H9 (cell line): ENCODE measurements around the gene KRTAP12-2. TPM values are rescaled to one million over a fixed set of nuclear protein-coding genes. Genes with fewer than 3 reads are reported as not detected.

Source experiments
- DNase-seq: peaks from one replicate; pipeline ENCODE4 v3.0.0-alpha.2; 2017
- H2AFZ ChIP-seq: one replicate; pipeline ENCODE4 v1.6.1; 2013; ENCODE audit warnings: mild to moderate bottlenecking, low read length, control low read depth, moderate library complexity
- H2AK5ac ChIP-seq: 2 replicates; pipeline ENCODE4 v1.6.1; 2013; ENCODE audit warnings: low read length, control low read depth, mixed read lengths; ENCODE audit not compliant: insufficient read length
- H2BK120ac ChIP-seq: one replicate; pipeline ENCODE4 v1.6.1; 2013; ENCODE audit warnings: low read depth, mild to moderate bottlenecking, low read length, control low read depth, inconsistent platforms; ENCODE audit not compliant: poor library complexity, severe bottlenecking
- H2BK12ac ChIP-seq: 2 replicates; pipeline ENCODE4 v1.6.1; 2013; ENCODE audit warnings: low read length, control low read depth, mixed read lengths, low read depth; ENCODE audit not compliant: insufficient read length
- H2BK15ac ChIP-seq: 2 replicates; pipeline ENCODE4 v1.6.1; 2013; ENCODE audit warnings: low read depth, low read length, control low read depth
- H2BK20ac ChIP-seq: one replicate; pipeline ENCODE4 v1.6.1; 2013; ENCODE audit warnings: low read depth, mild to moderate bottlenecking, low read length, control low read depth, inconsistent platforms; ENCODE audit not compliant: poor library complexity, severe bottlenecking
- H2BK5ac ChIP-seq: 2 replicates; pipeline ENCODE4 v1.6.1; 2013; ENCODE audit warnings: low read length, control low read depth, mixed read lengths; ENCODE audit not compliant: insufficient read length
- H3K14ac ChIP-seq: 2 replicates; pipeline ENCODE4 v1.6.1; 2013; ENCODE audit warnings: low read length, control low read depth; ENCODE audit not compliant: insufficient read depth
- H3K18ac ChIP-seq: 2 replicates; pipeline ENCODE4 v1.6.1; 2013; ENCODE audit warnings: low read depth, mild to moderate bottlenecking, mixed read lengths, low read length, control low read depth; ENCODE audit not compliant: insufficient read length
- H3K23ac ChIP-seq: 2 replicates; pipeline ENCODE4 v1.6.1; 2013; ENCODE audit warnings: low read length, control low read depth, mixed read lengths, low read depth; ENCODE audit not compliant: insufficient read length
- H3K23me2 ChIP-seq: 2 replicates; pipeline ENCODE4 v1.6.1; 2013; ENCODE audit warnings: low read depth, mild to moderate bottlenecking, mixed read lengths, low read length, control low read depth; ENCODE audit not compliant: insufficient read length, poor library complexity, severe bottlenecking
- H3K27ac ChIP-seq: 2 replicates; pipeline ENCODE4 v1.5.1; 2013; ENCODE audit warnings: low read length, control low read depth, mixed read lengths, low read depth; ENCODE audit not compliant: insufficient read length
- H3K27me3 ChIP-seq: 2 replicates; pipeline ENCODE4 v1.6.1; 2013; ENCODE audit warnings: low read length, control low read depth, inconsistent platforms; ENCODE audit not compliant: insufficient read depth
- H3K4ac ChIP-seq: 2 replicates; pipeline ENCODE4 v1.6.1; 2013; ENCODE audit warnings: low read depth, mild to moderate bottlenecking, control low read depth, inconsistent platforms, low read length, moderate library complexity
- H3K4me1 ChIP-seq: 2 replicates; pipeline ENCODE4 v1.6.1; 2013; ENCODE audit warnings: low read length, control low read depth, inconsistent platforms; ENCODE audit not compliant: insufficient read depth
- H3K4me2 ChIP-seq: 2 replicates; pipeline ENCODE4 v1.6.1; 2013; ENCODE audit warnings: low read length, control low read depth, mixed read lengths; ENCODE audit not compliant: insufficient read length, insufficient read depth
- H3K56ac ChIP-seq: 2 replicates; pipeline ENCODE4 v1.6.1; 2013; ENCODE audit warnings: low read depth, mild to moderate bottlenecking, mixed read lengths, low read length, control low read depth; ENCODE audit not compliant: insufficient read length
- H3K79me1 ChIP-seq: 2 replicates; pipeline ENCODE4 v1.6.1; 2013; ENCODE audit warnings: low read depth, mild to moderate bottlenecking, moderate library complexity, low read length, control low read depth, inconsistent platforms; ENCODE audit not compliant: insufficient read depth, poor library complexity, severe bottlenecking
- H3K79me2 ChIP-seq: 2 replicates; pipeline ENCODE4 v1.6.1; 2013; ENCODE audit warnings: low read length, control low read depth, inconsistent platforms; ENCODE audit not compliant: insufficient read depth
- H3K9ac ChIP-seq: 2 replicates; pipeline ENCODE4 v1.6.1; 2013; ENCODE audit warnings: low read length, control low read depth, mixed read lengths; ENCODE audit not compliant: insufficient read length; ENCODE audit errors: extremely low read depth
- H3K9me3 ChIP-seq: one replicate; pipeline ENCODE4 v1.6.1; 2013; ENCODE audit warnings: low read depth, low read length, inconsistent platforms; ENCODE audit not compliant: control insufficient read depth
- H3T11ph ChIP-seq: one replicate; pipeline ENCODE4 v1.6.1; 2013; ENCODE audit warnings: mild to moderate bottlenecking, low read length, control low read depth, inconsistent platforms
- H4K20me1 ChIP-seq: one replicate; pipeline ENCODE4 v1.6.1; 2013; ENCODE audit not compliant: control insufficient read depth, insufficient read length, insufficient read depth
- H4K5ac ChIP-seq: 2 replicates; pipeline ENCODE4 v1.6.1; 2013; ENCODE audit warnings: low read depth, mild to moderate bottlenecking, mixed read lengths, low read length, control low read depth; ENCODE audit not compliant: insufficient read length
- H4K8ac ChIP-seq: replicated peaks from 2 replicates; pipeline ENCODE4 v1.6.1; 2013; ENCODE audit warnings: low read length, control low read depth, mixed read lengths, low read depth; ENCODE audit not compliant: insufficient read length
- H4K91ac ChIP-seq: 2 replicates; pipeline ENCODE4 v1.6.1; 2013; ENCODE audit warnings: low read depth, mild to moderate bottlenecking, moderate library complexity, mixed read lengths, low read length, control low read depth; ENCODE audit not compliant: insufficient read length
- H3K27ac Mint-ChIP-seq, 3 experiments: 2 replicates in 2 of 3; 3 replicates in 1 of 3; pipeline ENCODE4 v1.8.0; 2020 to 2021; ENCODE audit warnings: mixed read lengths in 3 of 3, mild to moderate bottlenecking in 1 of 3, moderate library complexity in 1 of 3
- H3K27me3 Mint-ChIP-seq: 2 replicates; pipeline ENCODE4 v1.8.0; 2021; ENCODE audit warnings: low read depth, mild to moderate bottlenecking, moderate library complexity, mixed read lengths
- H3K36me3 Mint-ChIP-seq, 3 experiments: 2 replicates in 2 of 3; 3 replicates in 1 of 3; pipeline ENCODE4 v1.8.0; 2020 to 2021; ENCODE audit warnings: low read depth in 3 of 3, mixed read lengths in 3 of 3; ENCODE audit not compliant: insufficient read depth in 1 of 3
- H3K4me1 Mint-ChIP-seq, 2 experiments: 2 replicates each; pipeline ENCODE4 v1.8.0; 2020; ENCODE audit warnings: mixed read lengths in 2 of 2
- H3K4me3 Mint-ChIP-seq, 2 experiments: 2 replicates in 1 of 2; 3 replicates in 1 of 2; pipeline ENCODE4 v1.8.0; 2020 to 2021; ENCODE audit warnings: mild to moderate bottlenecking in 2 of 2, mixed read lengths in 2 of 2, moderate library complexity in 1 of 2
- H3K9me3 Mint-ChIP-seq, 2 experiments: 2 replicates in 1 of 2; 3 replicates in 1 of 2; pipeline ENCODE4 v1.8.0; 2020; ENCODE audit warnings: mild to moderate bottlenecking in 2 of 2, mixed read lengths in 2 of 2, moderate library complexity in 1 of 2
- WGBS: extraction: QIAGEN DNeasy Blood & Tissue Kit; methylation state at CpG from one replicate; pipeline ENCODE4 v1.1.7; 2013; ENCODE audit warnings: missing lambda C conversion rate, low lambda C conversion rate, mixed read lengths; ENCODE audit not compliant: insufficient read length; ENCODE audit errors: extremely low coverage; 5-methylcytosine and 5-hydroxymethylcytosine counted together
- total RNA-seq: library from RNA; stranded (reverse); gene quantifications from 2 replicates; pipeline ENCODE4 v1.2.1, GENCODE V29; 2021
- TF ChIP-seq, protein P1 (sequence below): fragments of 200-600 bp; sonication (generic); conservative IDR thresholded peaks from 3 replicates; pipeline ENCODE4 v1.8.0; 2021; ENCODE audit warnings: antibody characterized with exemption, mild to moderate bottlenecking

The KRTAP12-2 gene
- total RNA-seq, 1 experiment from 2014 or later = not detected

DNA sequence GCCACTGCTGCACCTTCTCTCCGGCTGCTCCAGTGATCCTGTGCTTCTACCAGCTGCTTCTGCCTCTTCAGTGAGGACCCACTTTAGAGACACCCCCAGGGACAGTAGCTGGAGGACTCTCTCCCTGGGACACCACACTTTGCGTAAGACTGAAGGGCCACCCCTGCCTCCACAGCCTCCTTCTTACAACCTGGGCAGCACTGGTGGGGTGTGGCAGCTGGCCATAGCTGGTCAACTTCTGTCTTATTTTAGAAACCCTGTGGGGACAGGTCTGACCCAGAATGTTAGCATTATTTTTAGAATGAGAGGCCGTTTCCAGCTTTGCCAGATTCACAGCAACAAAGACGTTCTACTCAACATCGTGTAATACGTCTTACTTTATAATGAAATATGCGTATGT lies 41.0 kb downstream of the KRTAP12-2 start:
- no peak overlapping the region for H2BK20ac ChIP-seq
- peaks cover 8 to 25% (median 14%) of the 10 kb centered on the region in 3 experiments; a peak in 6 of 7 replicates for H3K36me3 Mint-ChIP-seq
- no peaks in the 10 kb centered on the region for H3K4me1 ChIP-seq
- no peak overlapping the region for H2AK5ac ChIP-seq
- H3K79me2 ChIP-seq = no peaks in the 10 kb centered on the region
- H3K9me3 ChIP-seq = no peaks in the 10 kb centered on the region
- no peak overlapping the region for H3K14ac ChIP-seq
- H3K4me2 ChIP-seq = no peak overlapping the region
- no peak overlapping the region for H4K8ac ChIP-seq
- no peak overlapping the region for H2BK120ac ChIP-seq
- WGBS = no CpG with 5 or more reads among the region's 7 CpGs
- no peak for DNase-seq
- H2BK5ac ChIP-seq = no peak overlapping the region
- H3K56ac ChIP-seq = no peak overlapping the region
- no peak overlapping the region for H4K91ac ChIP-seq
- no peak overlapping the region for H3K4ac ChIP-seq
- peaks cover 3 to 7% of the 10 kb centered on the region in 2 experiments; a peak in 2 of 4 replicates for H3K4me1 Mint-ChIP-seq
- TF ChIP-seq, protein P1, sequence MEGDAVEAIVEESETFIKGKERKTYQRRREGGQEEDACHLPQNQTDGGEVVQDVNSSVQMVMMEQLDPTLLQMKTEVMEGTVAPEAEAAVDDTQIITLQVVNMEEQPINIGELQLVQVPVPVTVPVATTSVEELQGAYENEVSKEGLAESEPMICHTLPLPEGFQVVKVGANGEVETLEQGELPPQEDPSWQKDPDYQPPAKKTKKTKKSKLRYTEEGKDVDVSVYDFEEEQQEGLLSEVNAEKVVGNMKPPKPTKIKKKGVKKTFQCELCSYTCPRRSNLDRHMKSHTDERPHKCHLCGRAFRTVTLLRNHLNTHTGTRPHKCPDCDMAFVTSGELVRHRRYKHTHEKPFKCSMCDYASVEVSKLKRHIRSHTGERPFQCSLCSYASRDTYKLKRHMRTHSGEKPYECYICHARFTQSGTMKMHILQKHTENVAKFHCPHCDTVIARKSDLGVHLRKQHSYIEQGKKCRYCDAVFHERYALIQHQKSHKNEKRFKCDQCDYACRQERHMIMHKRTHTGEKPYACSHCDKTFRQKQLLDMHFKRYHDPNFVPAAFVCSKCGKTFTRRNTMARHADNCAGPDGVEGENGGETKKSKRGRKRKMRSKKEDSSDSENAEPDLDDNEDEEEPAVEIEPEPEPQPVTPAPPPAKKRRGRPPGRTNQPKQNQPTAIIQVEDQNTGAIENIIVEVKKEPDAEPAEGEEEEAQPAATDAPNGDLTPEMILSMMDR = no peak
- H3T11ph ChIP-seq = no peak overlapping the region
- no peaks in the 10 kb centered on the region for H3K79me1 ChIP-seq
- H3K23me2 ChIP-seq = no peaks in the 10 kb centered on the region
- no peak overlapping the region for H2BK12ac ChIP-seq
- no peaks in the 10 kb centered on the region for H3K27me3 ChIP-seq
- H4K5ac ChIP-seq = no peak overlapping the region
- no peak overlapping the region for H3K27ac ChIP-seq
- H2AFZ ChIP-seq = no peak overlapping the region
- H3K23ac ChIP-seq = no peak overlapping the region
- no peak overlapping the region for H3K18ac ChIP-seq
- H2BK15ac ChIP-seq = no peak overlapping the region
- peaks cover 5% of the 10 kb centered on the region for H3K27me3 Mint-ChIP-seq
- H3K9me3 Mint-ChIP-seq = peaks cover 33 to 35% of the 10 kb centered on the region in 2 experiments
- H3K9ac ChIP-seq = no peak overlapping the region
- H3K27ac Mint-ChIP-seq = no peak overlapping the region
- H3K4me3 Mint-ChIP-seq = no peak overlapping the region
- H4K20me1 ChIP-seq = no peaks in the 10 kb centered on the region
